GM19328 (cell line): ENCODE data around the gene LYST.
"Not testable (repeated sequence)": the region's sequence is repeated elsewhere in the genome, so short reads cannot be mapped to it uniquely, and the experiment has no call there.

ENCODE experiments used
- ATAC-seq: cut with Tn5 transposase; IDR thresholded peaks from one replicate; pipeline ENCODE4 v1.9.1; 2021; ENCODE audit warnings: mild to moderate bottlenecking, moderate library complexity; ENCODE audit not compliant: unreplicated experiment

LYST gene

GRCh38 chr1:235670157-235670776 lies 196.4 kb downstream of the LYST start:
- no peak for ATAC-seq

- ATAC-seq = no peak
These were observed 197.4 kb downstream of the LYST start for GRCh38 chr1:235669277-235669676.

GRCh38 chr1:235663628-235664027 lies 203.1 kb downstream of the LYST start:
- no peak for ATAC-seq

- ATAC-seq = no peak
These were observed 205.1 kb downstream of the LYST start for GRCh38 chr1:235661568-235661967.

GRCh38 chr1:235659186-235659771 lies 207.4 kb downstream of the LYST start:
- no peak for ATAC-seq

GRCh38 chr1:235657747-235658526 lies 208.8 kb downstream of the LYST start:
- ATAC-seq = no peak

GRCh38 chr1:235657269-235657668 lies 209.4 kb downstream of the LYST start:
- ATAC-seq = no peak

GRCh38 chr1:235652364-235652763 lies 214.3 kb downstream of the LYST start:
- no peak for ATAC-seq

- no peak for ATAC-seq
These were observed 215.4 kb downstream of the LYST start for GRCh38 chr1:235651170-235651806.

- ATAC-seq = no peak
These were observed 216.2 kb downstream of the LYST start for GRCh38 chr1:235650341-235651169.

GRCh38 chr1:235649368-235650163 lies 217.1 kb downstream of the LYST start, which contains the start of gene GNG4:
Gene GNG4, minus strand, starts transcription at chr1:235649784. Its CDS starts 65,946 bp downstream, at chr1:235583838.
- ATAC-seq = no peak

- ATAC-seq = no peak
These were observed 217.7 kb downstream of the LYST start for GRCh38 chr1:235648954-235649367.

- no peak for ATAC-seq
These were observed 218.2 kb downstream of the LYST start for GRCh38 chr1:235648407-235648907.

GRCh38 chr1:235647537-235647936 lies 219.2 kb downstream of the LYST start:
- ATAC-seq = not testable (repeated sequence)

- no peak for ATAC-seq
These were observed 220.2 kb downstream of the LYST start for GRCh38 chr1:235646463-235646862.

- no peak for ATAC-seq
These were observed 221.9 kb downstream of the LYST start for GRCh38 chr1:235644693-235645305.

- ATAC-seq = no peak
These were observed 222.6 kb downstream of the LYST start for GRCh38 chr1:235643837-235644692.

- ATAC-seq = no peak
These were observed 223.7 kb downstream of the LYST start for GRCh38 chr1:235642943-235643371.
